ENCODE measurements around the gene HGS.
"Not testable (repeated sequence)": the region's sequence is repeated elsewhere in the genome, so short reads cannot be mapped to it uniquely, and the experiment has no call there.

HGS gene

DNA sequence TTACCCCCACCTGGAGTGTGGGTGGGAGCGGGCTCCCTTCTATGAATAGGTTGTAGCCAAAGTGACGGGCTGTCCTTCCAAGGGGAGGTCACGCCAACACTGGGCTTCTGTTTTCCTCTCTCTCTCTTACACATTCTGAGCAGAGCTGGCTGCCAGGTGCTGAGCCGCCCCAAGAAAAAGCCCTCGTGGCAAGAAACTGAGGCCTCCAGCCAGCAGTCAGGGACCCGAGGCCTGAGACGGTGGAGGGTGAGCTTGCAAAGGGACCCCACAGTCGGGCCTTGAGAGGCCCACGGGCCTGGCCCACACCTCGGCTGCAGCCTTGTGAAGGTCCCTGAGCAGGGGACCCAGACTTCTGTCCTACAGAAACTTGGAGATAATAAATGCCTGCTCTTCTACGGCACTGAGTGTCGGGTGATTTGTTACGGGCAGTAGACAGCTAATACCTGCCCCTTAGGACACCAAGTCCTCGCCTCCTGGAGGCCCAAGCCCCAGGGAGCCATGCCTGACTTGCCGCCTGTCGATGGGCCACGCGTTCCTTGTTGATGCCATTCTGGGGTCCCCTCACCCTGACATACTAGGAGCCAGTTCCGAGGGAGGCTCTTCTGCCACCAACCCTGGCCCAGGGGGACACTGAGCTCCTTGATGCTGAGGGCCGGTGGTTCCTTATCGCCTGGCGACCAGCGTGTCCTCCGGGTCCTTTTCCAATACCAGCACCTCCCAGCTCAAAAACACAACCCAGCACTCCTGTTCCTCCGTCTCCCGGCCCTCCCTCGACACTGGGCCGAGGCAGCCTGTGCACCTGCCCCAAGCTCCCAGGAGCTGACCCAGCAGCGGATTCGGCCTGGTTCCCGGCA is 54.4 kb downstream of the HGS start:
- no peak overlapping the region for H3K9ac ChIP-seq (ENCODE audit: low read depth, low read length)
- H3K27ac ChIP-seq (ENCODE audit: low read length), result no peak overlapping the region
- no peaks in the 10 kb centered on the region for H3K9me3 ChIP-seq (ENCODE audit: insufficient read depth, low read depth, low read length)

DNA sequence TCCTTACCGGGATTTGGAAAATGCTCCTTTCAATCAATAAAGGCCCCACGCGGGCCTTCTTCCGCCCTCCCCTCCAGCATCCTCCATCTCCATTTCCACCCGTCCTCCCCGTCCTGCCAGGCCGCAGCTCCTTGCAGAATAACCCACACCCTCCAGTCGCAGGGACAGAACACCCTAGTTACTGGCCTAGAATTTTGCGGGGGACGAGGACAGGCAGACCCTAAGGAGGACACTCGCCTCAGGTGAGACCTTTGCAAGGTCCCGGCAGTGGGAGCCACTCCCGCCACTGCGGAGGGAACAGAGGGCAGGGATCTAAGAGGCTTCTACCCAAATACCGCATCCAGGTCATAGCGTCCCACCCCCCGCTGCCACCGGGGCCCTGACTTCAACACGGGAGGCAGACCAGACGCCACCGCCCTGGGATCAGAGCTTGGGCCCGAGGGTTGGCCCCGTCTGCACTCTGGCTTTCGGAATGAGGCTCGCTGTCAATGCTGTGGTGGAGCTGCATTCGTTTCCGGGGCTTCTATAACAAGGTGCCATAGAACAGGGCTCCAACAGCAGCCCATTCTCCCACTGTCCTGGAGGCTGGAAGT is 55.1 kb downstream of the HGS start:
- H3K9ac ChIP-seq (ENCODE audit: low read depth, low read length), result no peak overlapping the region
- H3K4me3 ChIP-seq (ENCODE audit: low read length), result no peak overlapping the region
- H3K36me3 ChIP-seq (ENCODE audit: insufficient read depth, low read depth, low read length), result no peaks in the 10 kb centered on the region
- no peak overlapping the region for H3K27ac ChIP-seq (ENCODE audit: low read length)
- no peaks in the 10 kb centered on the region for H3K4me1 ChIP-seq (ENCODE audit: insufficient read depth, low read length)
- no peaks in the 10 kb centered on the region for H3K9me3 ChIP-seq (ENCODE audit: insufficient read depth, low read depth, low read length)
- no peaks in the 10 kb centered on the region for H3K27me3 ChIP-seq (ENCODE audit: insufficient read depth, low read length)

More for the DNA sequence above, 54.4 kb downstream of the HGS start:
- Histone ChIP-seq H3K36me3 (ENCODE audit: insufficient read depth, low read depth, low read length) (no peaks in the 10 kb centered on the region), H3K27me3 (ENCODE audit: insufficient read depth, low read length) (no peaks in the 10 kb centered on the region), H3K4me3 (ENCODE audit: low read length) (no peak overlapping the region), H3K4me1 (ENCODE audit: insufficient read depth, low read length) (no peaks in the 10 kb centered on the region)

DNA sequence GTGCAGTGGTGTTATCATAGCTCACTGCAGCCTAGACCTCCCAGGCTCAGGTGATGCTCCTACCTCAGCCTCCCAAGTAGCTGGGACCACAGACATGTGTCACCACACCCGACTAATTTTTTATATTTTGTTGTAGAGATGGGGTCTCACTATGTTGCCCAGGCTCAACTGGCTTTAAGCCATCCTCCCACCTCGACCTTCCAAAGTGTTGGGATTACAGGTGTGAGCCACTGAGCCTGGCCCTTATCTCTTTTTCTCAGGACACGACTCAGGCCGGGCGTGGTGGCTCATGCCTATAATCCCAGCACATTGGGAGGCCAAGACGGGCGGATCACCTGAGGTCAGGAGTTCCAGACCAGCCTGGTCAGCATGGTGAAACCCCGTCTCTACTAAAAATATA is 55.8 kb downstream of the HGS start:
- H3K9ac ChIP-seq (ENCODE audit: low read depth, low read length); H3K4me1 ChIP-seq (ENCODE audit: insufficient read depth, low read length); H3K36me3 ChIP-seq (ENCODE audit: insufficient read depth, low read depth, low read length); H3K4me3 ChIP-seq (ENCODE audit: low read length); H3K27ac ChIP-seq (ENCODE audit: low read length); H3K9me3 ChIP-seq (ENCODE audit: insufficient read depth, low read depth, low read length); H3K27me3 ChIP-seq (ENCODE audit: insufficient read depth, low read length): not testable (repeated sequence)

GRCh38 chr17:81740395-81740961 is 56.7 kb downstream of the HGS start:
- H3K9me3 ChIP-seq (ENCODE audit: insufficient read depth, low read depth, low read length), result no peaks in the 10 kb centered on the region
- no peaks in the 10 kb centered on the region for H3K4me1 ChIP-seq (ENCODE audit: insufficient read depth, low read length)
- no peaks in the 10 kb centered on the region for H3K27me3 ChIP-seq (ENCODE audit: insufficient read depth, low read length)
- H3K9ac ChIP-seq (ENCODE audit: low read depth, low read length), result no peak overlapping the region
- H3K4me3 ChIP-seq (ENCODE audit: low read length), result no peak overlapping the region
- H3K27ac ChIP-seq (ENCODE audit: low read length), result no peak overlapping the region
- H3K36me3 ChIP-seq (ENCODE audit: insufficient read depth, low read depth, low read length), result no peaks in the 10 kb centered on the region

GRCh38 chr17:81741049-81741593 is 57.3 kb downstream of the HGS start:
- Histone ChIP-seq H3K27me3 (ENCODE audit: insufficient read depth, low read length) (no peaks in the 10 kb centered on the region), H3K4me3 (ENCODE audit: low read length) (no peak overlapping the region), H3K36me3 (ENCODE audit: insufficient read depth, low read depth, low read length) (no peaks in the 10 kb centered on the region), H3K27ac (ENCODE audit: low read length) (no peak overlapping the region), H3K9me3 (ENCODE audit: insufficient read depth, low read depth, low read length) (no peaks in the 10 kb centered on the region), H3K9ac (ENCODE audit: low read depth, low read length) (no peak overlapping the region), H3K4me1 (ENCODE audit: insufficient read depth, low read length) (no peaks in the 10 kb centered on the region)

- no peak overlapping the region for H3K9ac ChIP-seq (ENCODE audit: low read depth, low read length)
- H3K4me1 ChIP-seq (ENCODE audit: insufficient read depth, low read length), result no peaks in the 10 kb centered on the region
- H3K27ac ChIP-seq (ENCODE audit: low read length), result no peak overlapping the region
- H3K9me3 ChIP-seq (ENCODE audit: insufficient read depth, low read depth, low read length), result no peaks in the 10 kb centered on the region
- H3K27me3 ChIP-seq (ENCODE audit: insufficient read depth, low read length), result no peaks in the 10 kb centered on the region
- H3K4me3 ChIP-seq (ENCODE audit: low read length), result no peak overlapping the region
- H3K36me3 ChIP-seq (ENCODE audit: insufficient read depth, low read depth, low read length), result no peaks in the 10 kb centered on the region
These were observed 58.0 kb downstream of the HGS start for GRCh38 chr17:81741594-81742452.
